HepG2 (cell line): ENCODE measurements around the gene PA2G4. TPM values are rescaled to one million over a fixed set of nuclear protein-coding genes. Genes with fewer than 3 reads are reported as not detected.

ENCODE experiments used
- ATF1 ChIP-seq: IDR thresholded peaks from 2 replicates; pipeline ENCODE4 v1.6.1; 2016; ENCODE audit warnings: mild to moderate bottlenecking, control low read depth
- CTCF ChIP-seq: sonication (generic); formaldehyde crosslinking; IDR thresholded peaks from 2 replicates; pipeline ENCODE4 v1.5.0; 2020; ENCODE audit warnings: mild to moderate bottlenecking, missing genetic modification reagents, moderate library complexity
- DMAP1 ChIP-seq: IDR thresholded peaks from 2 replicates; pipeline ENCODE4 v1.6.1; 2016
- EP300 ChIP-seq, 3 experiments: sonication (generic) in 1 of 3; formaldehyde crosslinking in 1 of 3; IDR thresholded peaks; 2 replicates each; pipeline versions ENCODE4 v1.5.1 to v1.6.1; 2011 to 2020; ENCODE audit warnings: low read depth in 2 of 3, low read length in 2 of 3, borderline replicate concordance in 1 of 3, improper control_type of control experiment in 1 of 3, mild to moderate bottlenecking in 1 of 3, missing genetic modification reagents in 1 of 3, moderate library complexity in 1 of 3
- ETS1 ChIP-seq: sonication (generic); formaldehyde crosslinking; IDR thresholded peaks from 2 replicates; pipeline ENCODE4 v1.4.0; 2020; ENCODE audit warnings: missing genetic modification reagents
- FOXJ3 ChIP-seq: sonication (generic); formaldehyde crosslinking; IDR thresholded peaks from 2 replicates; pipeline ENCODE4 v1.4.0; 2020; ENCODE audit warnings: missing genetic modification reagents, mild to moderate bottlenecking, borderline replicate concordance
- HOXA3 ChIP-seq: sonication (generic); formaldehyde crosslinking; IDR thresholded peaks from 2 replicates; pipeline ENCODE4 v1.5.0; 2020; ENCODE audit warnings: missing genetic modification reagents
- KDM1A ChIP-seq: IDR thresholded peaks from 2 replicates; pipeline ENCODE4 v1.6.1; 2016; ENCODE audit warnings: missing compliant biosample characterization
- NFE2 ChIP-seq: sonication (generic); formaldehyde crosslinking; IDR thresholded peaks from 2 replicates; pipeline ENCODE4 v1.4.0; 2020; ENCODE audit warnings: missing genetic modification reagents
- PHF5A ChIP-seq: IDR thresholded peaks from one replicate; pipeline ENCODE4 v1.6.1; 2018; ENCODE audit warnings: low read depth, missing genetic modification reagents; ENCODE audit not compliant: unreplicated experiment
- POGK ChIP-seq: sonication (generic); formaldehyde crosslinking; conservative IDR thresholded peaks from 2 replicates; pipeline ENCODE4 v1.8.0; 2022; ENCODE audit warnings: mild to moderate bottlenecking, moderate library complexity, missing genetic modification reagents
- PPARG ChIP-seq: conservative IDR thresholded peaks from 2 replicates; pipeline ENCODE4 v1.6.1; 2016; ENCODE audit warnings: missing biosample characterization, missing genetic modification reagents
- RBAK ChIP-seq: sonication (generic); formaldehyde crosslinking; IDR thresholded peaks from 2 replicates; pipeline ENCODE4 v1.5.1; 2020; ENCODE audit warnings: mild to moderate bottlenecking, missing genetic modification reagents
- REL ChIP-seq: sonication (generic); formaldehyde crosslinking; conservative IDR thresholded peaks from 2 replicates; pipeline ENCODE4 v1.8.0; 2022; ENCODE audit warnings: mild to moderate bottlenecking, missing genetic modification reagents, moderate library complexity
- SMAD1 ChIP-seq: sonication (generic); formaldehyde crosslinking; IDR thresholded peaks from 2 replicates; pipeline ENCODE4 v1.4.0; 2020; ENCODE audit warnings: missing genetic modification reagents, low read depth, mild to moderate bottlenecking, borderline replicate concordance
- SMYD3 ChIP-seq: sonication (generic); formaldehyde crosslinking; IDR thresholded peaks from 2 replicates; pipeline ENCODE4 v1.8.1; 2023; ENCODE audit warnings: mild to moderate bottlenecking, missing genetic modification reagents
- ZBTB3 ChIP-seq: sonication (generic); formaldehyde crosslinking; IDR thresholded peaks from 2 replicates; pipeline ENCODE4 v1.4.0; 2020; ENCODE audit warnings: low read depth, mild to moderate bottlenecking, moderate library complexity, missing genetic modification reagents, borderline replicate concordance
- ZNF264 ChIP-seq: sonication (generic); formaldehyde crosslinking; IDR thresholded peaks from 2 replicates; pipeline ENCODE4 v1.4.0; 2020; ENCODE audit warnings: missing genetic modification reagents
- ZNF354B ChIP-seq: sonication (generic); formaldehyde crosslinking; IDR thresholded peaks from 2 replicates; pipeline ENCODE4 v1.8.0; 2022; ENCODE audit warnings: mild to moderate bottlenecking, missing genetic modification reagents
- ZNF44 ChIP-seq: sonication (generic); formaldehyde crosslinking; IDR thresholded peaks from 2 replicates; pipeline ENCODE4 v1.5.1; 2020; ENCODE audit warnings: mild to moderate bottlenecking, missing genetic modification reagents
- ZNF619 ChIP-seq: sonication (generic); formaldehyde crosslinking; IDR thresholded peaks from 2 replicates; pipeline ENCODE4 v1.4.0; 2020; ENCODE audit warnings: mild to moderate bottlenecking, missing genetic modification reagents
- ZNF703 ChIP-seq: sonication (generic); formaldehyde crosslinking; IDR thresholded peaks from 2 replicates; pipeline ENCODE4 v1.5.1; 2020; ENCODE audit warnings: missing genetic modification reagents, mild to moderate bottlenecking, moderate library complexity, borderline replicate concordance
- ZNF720 ChIP-seq: sonication (generic); formaldehyde crosslinking; IDR thresholded peaks from 2 replicates; pipeline ENCODE4 v1.4.0; 2020; ENCODE audit warnings: missing genetic modification reagents
- polyA plus RNA-seq, 8 experiments: library from polyadenylated mRNA; depleted of rRNA in 3 of 8; stranded (reverse) in 7 of 8; unstranded in 1 of 8; fragments of >200 nt; fragmentation: Illumina TruSeq in 4 of 8; extraction: Trizol in 4 of 8; gene quantifications; 2 replicates each; pipeline versions ENCODE4 v1.2.1 to v1.2.3, GENCODE V29; 2011 to 2016; ENCODE audit warnings: low read depth in 4 of 8, missing spikeins in 1 of 8, mixed read lengths in 1 of 8; ENCODE audit not compliant: insufficient read depth in 1 of 8
- total RNA-seq, 5 experiments: library from RNA; depleted of rRNA; stranded (reverse); fragments of >200 nt; fragmentation: Illumina TruSeq; extraction: Trizol; gene quantifications; 2 replicates each; pipeline ENCODE4 v1.2.3, GENCODE V29; 2016; ENCODE audit warnings: low read depth in 1 of 5

The PA2G4 gene
- total and polyA plus RNA-seq, 2 of the 13 experiments (the other 11 are each of a cell fraction or from before 2014, with no cell fraction given) = 147 to 240 TPM

- TF ChIP-seq ZNF720 (no peak), EP300 (IDR thresholded peaks at IDR 0.05; ENCODE audit: low read depth in 2 of 2, low read length in 2 of 2) (peak; percentile 93 to 97; a peak in 3 of 4 replicates), EP300 (CRISPR knock-in tag; IDR thresholded peaks at IDR 0.05; ENCODE audit: borderline replicate concordance) (peak; percentile 98), ETS1 (CRISPR knock-in tag) (no peak), KDM1A (CRISPR knock-in tag) (peak; percentile 84; the same call in 1 of the 2 replicates), ATF1 (CRISPR knock-in tag) (peak; percentile 53; the same call in 1 of the 2 replicates), ZNF703 (CRISPR knock-in tag) (no peak; the same call in 1 of the 2 replicates), ZNF264 (peak; percentile 93), ZNF44 (CRISPR knock-in tag) (peak; percentile 92), NFE2 (CRISPR knock-in tag) (no peak), POGK (CRISPR knock-in tag) (peak; percentile 94; the same call in 1 of the 2 replicates), RBAK (CRISPR knock-in tag) (0 out of 2 replicates have a peak, but pooled peaks have one; percentile 26), FOXJ3 (CRISPR knock-in tag) (peak; percentile 89), HOXA3 (peak; percentile 92; the same call in 1 of the 2 replicates), CTCF (CRISPR knock-in tag) (peak; percentile 52), DMAP1 (CRISPR knock-in tag) (peak; percentile 90), SMYD3 (CRISPR knock-in tag) (peak; percentile 93), PPARG (CRISPR knock-in tag) (peak; percentile 95), ZNF619 (CRISPR knock-in tag) (no peak; the same call in none of the 2 replicates), ZNF354B (CRISPR knock-in tag) (no peak), REL (CRISPR knock-in tag) (peak; percentile 95), SMAD1 (CRISPR knock-in tag) (peak; percentile 36; the same call in 1 of the 2 replicates), PHF5A (peak; percentile 99), ZBTB3 (CRISPR knock-in tag) (peak; percentile 93; the same call in 1 of the 2 replicates)
These were observed 22.7 kb upstream of the PA2G4 start (continued) for GRCh38 chr12:56081393-56082347.
